Sigmoid colon (tissue), 7 donors: Measurements from ENCODE around the gene KRT79. TPM values are rescaled to one million over a fixed set of nuclear protein-coding genes. Genes with fewer than 3 reads are reported as not detected.

Experiments
- DNase-seq: peaks from one replicate; pipeline ENCODE4 v3.0.0-alpha.2; 2019
- H3K27ac ChIP-seq, 4 donors: fragments of 200-600 bp; sonication (generic); one replicate each; pipeline ENCODE4 v1.5.1; 2016 to 2019; ENCODE audit warnings: mild to moderate bottlenecking in 1 of 4
- H3K27me3 ChIP-seq, 3 donors: fragments of 200-600 bp; sonication (generic); one replicate each; pipeline ENCODE4 v1.5.1; 2019; ENCODE audit warnings: mild to moderate bottlenecking in 1 of 3
- H3K36me3 ChIP-seq, 4 donors: fragments of 200-600 bp; sonication (generic); one replicate each; pipeline ENCODE4 v1.5.1; 2016 to 2019
- H3K4me1 ChIP-seq, 4 donors: fragments of 200-600 bp; sonication (generic); one replicate each; pipeline ENCODE4 v1.5.1; 2017 to 2019
- H3K4me3 ChIP-seq, 4 donors: fragments of 200-600 bp; sonication (generic); one replicate each; pipeline ENCODE4 v1.5.1; 2017 to 2019; ENCODE audit warnings: mild to moderate bottlenecking in 2 of 4, moderate library complexity in 1 of 4
- H3K9me3 ChIP-seq, 4 donors: fragments of 200-600 bp in 3 of 4; sonication (generic) in 3 of 4; one replicate each; pipeline versions ENCODE4 v1.5.1 to v1.6.1; 2013 to 2019
- CTCF ChIP-seq, 4 experiments: fragments of 450-650 bp in 3 of 4; fragments of 200-600 bp in 1 of 4; IDR thresholded peaks; one replicate each; pipeline ENCODE4 v1.5.1; 2016 to 2019; ENCODE audit warnings: antibody characterized with exemption in 4 of 4, mild to moderate bottlenecking in 3 of 4, moderate library complexity in 2 of 4
- EP300 ChIP-seq, 4 donors: sonication (generic); formaldehyde crosslinking; IDR thresholded peaks; one replicate each; pipeline ENCODE4 v1.6.1; 2017; ENCODE audit warnings: antibody characterized with exemption in 4 of 4
- POLR2A ChIP-seq, 2 donors: fragments of 450-650 bp; IDR thresholded peaks; one replicate each; pipeline ENCODE4 v1.6.1; 2016; ENCODE audit warnings: antibody characterized with exemption in 2 of 2, mild to moderate bottlenecking in 2 of 2, moderate library complexity in 2 of 2
- POLR2AphosphoS5 ChIP-seq, 4 donors: sonication (generic); formaldehyde crosslinking; IDR thresholded peaks; one replicate each; pipeline ENCODE4 v1.6.1; 2017; ENCODE audit warnings: antibody characterized with exemption in 4 of 4
- WGBS, 2 donors: extraction: QIAGEN DNeasy Blood & Tissue Kit; methylation state at CpG; one replicate each; pipeline ENCODE4 v1.1.7; 2013; 5-methylcytosine and 5-hydroxymethylcytosine counted together
- intact Hi-C: fragments of 100-400 bp; cut with DNase I; formaldehyde crosslinking; loops from one replicate; pipeline ENCODE4 v1.15.1; 2023
- polyA plus RNA-seq, 3 donors: library from polyadenylated mRNA; stranded (reverse); fragments of 200-250 nt; gene quantifications; one replicate each; pipeline ENCODE4 v1.2.3, GENCODE V29; 2013
- total RNA-seq, 4 donors: library from RNA; depleted of rRNA; stranded (reverse); fragments of >200 nt; gene quantifications; one replicate each; pipeline ENCODE4 v1.1.0, GENCODE V29; 2016
- donor health status: healthy with polysubstance abuse.
- donor health status: Bipolar disorder and iron deficiency.
- donor health status: healthy.

KRT79 gene
- total and polyA plus RNA-seq, 7 donors, result 0.16 TPM; not detected in 6

- intact Hi-C loops, result no loop called here
- no peak for DNase-seq
- WGBS, 2 donors, result 58 to 77% methylated on average over 4 of the region's 4 CpGs
- H3K27me3 ChIP-seq, result no peaks in the 10 kb centered on the region
- H3K4me1 ChIP-seq, result no peaks in the 10 kb centered on the region
- no peak for TF ChIP-seq POLR2A (IDR thresholded peaks at IDR 0.05)
- TF ChIP-seq EP300 (IDR thresholded peaks at IDR 0.05), result no peak
- TF ChIP-seq POLR2AphosphoS5 (IDR thresholded peaks at IDR 0.05), result no peak
- no peak for TF ChIP-seq CTCF (IDR thresholded peaks at IDR 0.05)
- H3K27ac ChIP-seq, result no peak overlapping the region
- no peaks in the 10 kb centered on the region for H3K36me3 ChIP-seq
- no peak overlapping the region for H3K4me3 ChIP-seq
- H3K9me3 ChIP-seq, result no peaks in the 10 kb centered on the region
These were observed 553 bp upstream of the KRT79 start for GRCh38 chr12:52834727-52835001.

GRCh38 chr12:52832985-52833905 lies 866 bp downstream of the KRT79 start:
- 88 to 90% methylated on average over 20 of the region's 20 CpGs for WGBS, 2 donors
- Histone ChIP-seq H3K4me3 (no peak overlapping the region), H3K27me3 (no peaks in the 10 kb centered on the region), H3K36me3 (no peaks in the 10 kb centered on the region), H3K9me3 (no peaks in the 10 kb centered on the region), H3K27ac (no peak overlapping the region), H3K4me1 (no peaks in the 10 kb centered on the region)
- intact Hi-C loops, result no loop called here
- DNase-seq, result no peak
- TF ChIP-seq POLR2A (IDR thresholded peaks at IDR 0.05) (no peak), CTCF (IDR thresholded peaks at IDR 0.05) (no peak), POLR2AphosphoS5 (IDR thresholded peaks at IDR 0.05) (no peak), EP300 (IDR thresholded peaks at IDR 0.05) (no peak)

- Histone ChIP-seq H3K27ac (no peak overlapping the region), H3K4me1 (no peaks in the 10 kb centered on the region), H3K27me3 (no peaks in the 10 kb centered on the region), H3K4me3 (no peak overlapping the region), H3K9me3 (no peaks in the 10 kb centered on the region), H3K36me3 (no peaks in the 10 kb centered on the region)
- 69 to 80% methylated on average over 3 of the region's 3 CpGs for WGBS, 2 donors
- no peak for TF ChIP-seq POLR2AphosphoS5 (IDR thresholded peaks at IDR 0.05)
- no peak for TF ChIP-seq EP300 (IDR thresholded peaks at IDR 0.05)
- no peak for TF ChIP-seq POLR2A (IDR thresholded peaks at IDR 0.05)
- no peak for TF ChIP-seq CTCF (IDR thresholded peaks at IDR 0.05)
- DNase-seq, result no peak
- intact Hi-C loops, result no loop called here
These were observed 1.7 kb downstream of the KRT79 start for GRCh38 chr12:52832451-52832850.

- Histone ChIP-seq H3K4me1 (no peaks in the 10 kb centered on the region), H3K4me3 (no peak overlapping the region), H3K27ac (no peak overlapping the region), H3K9me3 (no peaks in the 10 kb centered on the region), H3K36me3 (no peaks in the 10 kb centered on the region), H3K27me3 (no peaks in the 10 kb centered on the region)
- intact Hi-C loops, result no loop called here
- 83 to 89% methylated on average over 7 of the region's 7 CpGs for WGBS, 2 donors
- no peak for DNase-seq
- TF ChIP-seq EP300 (IDR thresholded peaks at IDR 0.05) (no peak), POLR2AphosphoS5 (IDR thresholded peaks at IDR 0.05) (no peak), POLR2A (IDR thresholded peaks at IDR 0.05) (no peak), CTCF (IDR thresholded peaks at IDR 0.05) (no peak)
These were observed 2.9 kb downstream of the KRT79 start for GRCh38 chr12:52831251-52831650.
